OCI-LY1 (cell line): Measurements from ENCODE around the gene NCAPH2.

Source experiments
- CTCF ChIP-seq: fragments of 200-600 bp; sonication (generic), shearing (Covaris generic); IDR thresholded peaks from 2 replicates; pipeline ENCODE4 v1.5.1; 2017; ENCODE audit warnings: mild to moderate bottlenecking, antibody characterized with exemption, low read length, moderate library complexity, mixed read lengths
- EZH2 ChIP-seq: fragments of 200-600 bp; sonication (generic), shearing (Covaris generic); IDR thresholded peaks from 2 replicates; pipeline ENCODE4 v1.8.0; 2017; ENCODE audit warnings: borderline replicate concordance, mixed run types, mild to moderate bottlenecking, antibody characterized with exemption, low read length, moderate library complexity, mixed read lengths

GRCh38 chr22:50481440-50482106 is 26.5 kb upstream of the NCAPH2 start, which contains the start of gene ADM2:
- TF ChIP-seq CTCF, result no peak
- no peak for TF ChIP-seq EZH2
